Mucosa of stomach (tissue), 1 donor: ENCODE results near the gene FGB.

ENCODE experiments used
- H3K27me3 ChIP-seq: one replicate; pipeline ENCODE4 v1.7.0; 2013; ENCODE audit warnings: mild to moderate bottlenecking, low read length; ENCODE audit not compliant: control insufficient read depth, insufficient read depth
- H3K36me3 ChIP-seq: one replicate; pipeline ENCODE4 v1.7.0; 2013; ENCODE audit warnings: low read length; ENCODE audit not compliant: control insufficient read depth, insufficient read depth
- H3K4me1 ChIP-seq: one replicate; pipeline ENCODE4 v1.7.0; 2013; ENCODE audit warnings: mild to moderate bottlenecking, low read length; ENCODE audit not compliant: control insufficient read depth, insufficient read depth
- H3K4me3 ChIP-seq: one replicate; pipeline ENCODE4 v1.7.0; 2013; ENCODE audit warnings: low read length
- H3K9ac ChIP-seq: one replicate; pipeline ENCODE4 v1.7.0; 2013; ENCODE audit warnings: mild to moderate bottlenecking, low read length, moderate library complexity
- H3K9me3 ChIP-seq: one replicate; pipeline ENCODE4 v1.7.0; 2013; ENCODE audit warnings: mild to moderate bottlenecking, low read length, moderate library complexity; ENCODE audit not compliant: control insufficient read depth
- donor health status: Pancreatic carcinoma.

The FGB gene

GRCh38 chr4:154549894-154550790, 12.7 kb upstream of the FGB start, which contains the start of gene PLRG1:
Gene PLRG1 (minus strand): TSS chr4:154550400. CDS start chr4:154550308, 92 bp downstream.
- Histone ChIP-seq H3K9ac (peak within 1 kb of the TSS; percentile 96), H3K4me1 (peaks cover 6% of the 10 kb centered on the region), H3K27me3 (no peaks in the 10 kb centered on the region), H3K36me3 (no peaks in the 10 kb centered on the region), H3K4me3 (peak within 1 kb of the TSS; percentile 86), H3K9me3 (no peaks in the 10 kb centered on the region)

DNA sequence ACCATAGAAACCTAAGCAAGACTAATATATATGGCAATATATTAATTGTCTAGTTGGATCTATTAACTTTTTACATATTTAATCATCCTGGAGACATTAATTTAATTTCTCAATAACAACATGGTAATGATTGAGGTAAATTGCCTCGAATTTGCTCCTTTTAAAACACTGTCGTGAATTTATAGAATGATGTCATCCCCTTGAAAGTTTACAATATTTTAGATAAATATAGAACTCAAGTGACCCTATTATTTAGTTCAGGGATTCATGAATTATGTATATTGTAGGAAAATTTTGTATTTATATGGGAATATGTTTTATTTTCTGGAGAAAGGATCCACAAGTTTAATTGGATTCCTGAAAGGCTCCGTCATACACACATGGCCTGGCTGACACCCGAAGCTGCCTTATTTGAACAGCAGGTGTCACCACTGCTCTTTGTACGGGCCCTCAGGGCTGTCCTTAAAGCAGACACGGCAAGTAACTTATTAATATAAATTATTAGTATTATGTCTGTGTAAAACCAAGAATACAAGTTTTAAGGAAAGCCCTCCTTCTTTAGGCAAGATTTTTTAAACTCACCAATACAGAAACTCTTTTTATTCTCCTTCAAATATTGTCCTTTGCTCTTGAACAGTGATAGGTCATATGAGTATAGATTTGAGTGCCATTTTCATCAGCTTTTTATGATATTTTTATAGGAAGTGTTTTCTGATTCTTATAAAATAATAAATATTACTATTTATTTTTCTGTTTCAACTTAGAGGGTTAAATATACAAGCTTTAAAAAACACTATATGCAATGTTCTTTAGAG, 10.7 kb upstream of the FGB start:
- Histone ChIP-seq H3K36me3 (no peaks in the 10 kb centered on the region), H3K4me3 (no peak overlapping the region), H3K9me3 (no peaks in the 10 kb centered on the region), H3K4me1 (peaks cover 6% of the 10 kb centered on the region), H3K27me3 (no peaks in the 10 kb centered on the region), H3K9ac (no peak overlapping the region)

GRCh38 chr4:154559141-154559493, 3.7 kb upstream of the FGB start:
- Histone ChIP-seq H3K4me3 (no peak overlapping the region), H3K4me1 (no peaks in the 10 kb centered on the region), H3K9ac (no peak overlapping the region), H3K9me3 (no peaks in the 10 kb centered on the region), H3K36me3 (no peaks in the 10 kb centered on the region), H3K27me3 (no peaks in the 10 kb centered on the region)

DNA sequence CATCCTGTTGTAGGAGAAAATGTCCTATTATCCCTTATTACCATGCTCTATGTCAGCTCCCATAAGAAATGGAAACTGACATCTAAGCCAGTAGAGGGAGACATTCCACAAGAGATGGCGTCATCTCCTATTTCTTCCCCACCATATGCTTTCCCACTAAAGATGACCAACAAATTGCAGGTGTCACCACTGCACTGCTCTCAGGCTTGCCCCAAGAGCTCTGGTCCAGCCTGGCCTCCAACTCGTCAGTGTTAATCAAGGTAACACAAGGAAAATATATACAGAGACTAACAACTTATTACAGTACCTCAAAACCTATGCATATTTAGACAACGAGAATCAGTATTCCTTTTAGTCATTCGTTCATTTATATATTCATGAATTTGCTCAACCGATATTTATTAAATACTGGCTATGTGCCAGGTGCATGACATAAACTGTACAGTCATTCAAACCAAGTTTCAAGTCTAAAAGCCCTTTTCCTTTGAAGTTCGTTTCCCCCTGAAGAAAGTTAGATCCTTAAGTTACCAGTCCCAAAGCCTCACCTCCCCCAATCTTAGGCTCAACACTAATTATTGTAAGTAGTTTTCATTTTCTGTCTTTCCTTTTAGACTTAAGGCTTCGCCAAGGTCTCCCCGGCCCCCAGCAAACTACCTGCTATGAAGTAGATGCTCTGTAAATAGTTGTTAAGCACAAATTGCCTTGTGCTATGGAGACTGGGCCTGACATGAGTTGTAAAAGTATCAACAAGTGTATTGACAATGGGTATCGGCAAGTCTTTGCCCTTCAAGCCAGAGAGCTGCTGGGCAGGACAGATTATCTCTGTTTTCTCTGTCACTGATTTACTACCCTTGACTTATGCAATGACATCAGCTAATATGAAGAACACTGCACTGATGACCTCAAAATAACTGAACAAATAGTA, 3.1 kb upstream of the FGB start:
- Histone ChIP-seq H3K4me1 (no peaks in the 10 kb centered on the region), H3K36me3 (no peaks in the 10 kb centered on the region), H3K27me3 (no peaks in the 10 kb centered on the region), H3K4me3 (no peak overlapping the region), H3K9me3 (no peaks in the 10 kb centered on the region), H3K9ac (no peak overlapping the region)

GRCh38 chr4:154560419-154560801, 2.4 kb upstream of the FGB start:
- Histone ChIP-seq H3K9me3 (no peaks in the 10 kb centered on the region), H3K4me1 (no peaks in the 10 kb centered on the region), H3K27me3 (no peaks in the 10 kb centered on the region), H3K36me3 (no peaks in the 10 kb centered on the region), H3K4me3 (no peak overlapping the region), H3K9ac (no peak overlapping the region)

GRCh38 chr4:154560824-154561231, 2.0 kb upstream of the FGB start:
- H3K9me3 ChIP-seq: no peaks in the 10 kb centered on the region
- no peaks in the 10 kb centered on the region for H3K4me1 ChIP-seq
- H3K4me3 ChIP-seq: no peak overlapping the region
- H3K9ac ChIP-seq: no peak overlapping the region
- H3K27me3 ChIP-seq: no peaks in the 10 kb centered on the region
- no peaks in the 10 kb centered on the region for H3K36me3 ChIP-seq

GRCh38 chr4:154564311-154564710, 1.5 kb downstream of the FGB start:
- no peaks in the 10 kb centered on the region for H3K36me3 ChIP-seq
- H3K9me3 ChIP-seq: no peaks in the 10 kb centered on the region
- H3K4me3 ChIP-seq: no peak overlapping the region
- H3K4me1 ChIP-seq: no peaks in the 10 kb centered on the region
- no peak overlapping the region for H3K9ac ChIP-seq
- no peaks in the 10 kb centered on the region for H3K27me3 ChIP-seq

DNA sequence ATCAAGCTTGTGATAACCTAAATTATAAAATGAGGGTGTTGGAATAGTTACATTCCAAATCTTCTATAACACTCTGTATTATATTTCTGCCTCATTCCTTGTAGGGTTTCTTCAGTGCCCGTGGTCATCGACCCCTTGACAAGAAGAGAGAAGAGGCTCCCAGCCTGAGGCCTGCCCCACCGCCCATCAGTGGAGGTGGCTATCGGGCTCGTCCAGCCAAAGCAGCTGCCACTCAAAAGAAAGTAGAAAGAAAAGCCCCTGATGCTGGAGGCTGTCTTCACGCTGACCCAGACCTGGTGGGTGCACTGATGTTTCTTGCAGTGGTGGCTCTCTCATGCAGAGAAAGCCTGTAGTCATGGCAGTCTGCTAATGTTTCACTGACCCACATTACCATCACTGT, 2.9 kb downstream of the FGB start:
- Histone ChIP-seq H3K4me1 (no peaks in the 10 kb centered on the region), H3K27me3 (no peaks in the 10 kb centered on the region), H3K4me3 (no peak overlapping the region), H3K9me3 (no peaks in the 10 kb centered on the region), H3K36me3 (no peaks in the 10 kb centered on the region), H3K9ac (no peak overlapping the region)

GRCh38 chr4:154566639-154567204, 3.9 kb downstream of the FGB start:
- no peaks in the 10 kb centered on the region for H3K9me3 ChIP-seq
- H3K27me3 ChIP-seq: no peaks in the 10 kb centered on the region
- H3K36me3 ChIP-seq: no peaks in the 10 kb centered on the region
- no peaks in the 10 kb centered on the region for H3K4me1 ChIP-seq
- no peak overlapping the region for H3K4me3 ChIP-seq
- no peak overlapping the region for H3K9ac ChIP-seq

DNA sequence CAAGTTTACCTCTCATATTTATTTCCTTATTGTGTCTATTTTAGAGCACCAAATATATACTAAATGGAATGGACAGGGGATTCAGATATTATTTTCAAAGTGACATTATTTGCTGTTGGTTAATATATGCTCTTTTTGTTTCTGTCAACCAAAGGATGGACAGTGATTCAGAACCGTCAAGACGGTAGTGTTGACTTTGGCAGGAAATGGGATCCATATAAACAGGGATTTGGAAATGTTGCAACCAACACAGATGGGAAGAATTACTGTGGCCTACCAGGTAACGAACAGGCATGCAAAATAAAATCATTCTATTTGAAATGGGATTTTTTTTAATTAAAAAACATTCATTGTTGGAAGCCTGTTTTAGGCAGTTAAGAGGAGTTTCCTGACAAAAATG, 6.2 kb downstream of the FGB start:
- Histone ChIP-seq H3K27me3 (no peaks in the 10 kb centered on the region), H3K36me3 (no peaks in the 10 kb centered on the region), H3K9ac (no peak overlapping the region), H3K4me3 (no peak overlapping the region), H3K9me3 (no peaks in the 10 kb centered on the region), H3K4me1 (no peaks in the 10 kb centered on the region)

DNA sequence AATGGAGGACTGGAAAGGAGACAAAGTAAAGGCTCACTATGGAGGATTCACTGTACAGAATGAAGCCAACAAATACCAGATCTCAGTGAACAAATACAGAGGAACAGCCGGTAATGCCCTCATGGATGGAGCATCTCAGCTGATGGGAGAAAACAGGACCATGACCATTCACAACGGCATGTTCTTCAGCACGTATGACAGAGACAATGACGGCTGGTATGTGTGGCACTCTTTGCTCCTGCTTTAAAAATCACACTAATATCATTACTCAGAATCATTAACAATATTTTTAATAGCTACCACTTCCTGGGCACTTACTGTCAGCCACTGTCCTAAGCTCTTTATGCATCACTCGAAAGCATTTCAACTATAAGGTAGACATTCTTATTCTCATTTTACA, 6.8 kb downstream of the FGB start:
- Histone ChIP-seq H3K4me3 (no peak overlapping the region), H3K4me1 (no peaks in the 10 kb centered on the region)

More for the DNA sequence above, 6.8 kb downstream of the FGB start:
- Histone ChIP-seq H3K9ac (no peak overlapping the region), H3K27me3 (no peaks in the 10 kb centered on the region), H3K9me3 (no peaks in the 10 kb centered on the region), H3K36me3 (no peaks in the 10 kb centered on the region)
